HG03575 (cell line): ENCODE data around the gene CMYA5.

Experiments used
- ATAC-seq: cut with Tn5 transposase; IDR thresholded peaks from one replicate; pipeline ENCODE4 v1.9.1; 2021; ENCODE audit not compliant: unreplicated experiment, insufficient number of reproducible peaks, low FRiP score; ENCODE audit errors: extremely low read depth

CMYA5 gene

DNA sequence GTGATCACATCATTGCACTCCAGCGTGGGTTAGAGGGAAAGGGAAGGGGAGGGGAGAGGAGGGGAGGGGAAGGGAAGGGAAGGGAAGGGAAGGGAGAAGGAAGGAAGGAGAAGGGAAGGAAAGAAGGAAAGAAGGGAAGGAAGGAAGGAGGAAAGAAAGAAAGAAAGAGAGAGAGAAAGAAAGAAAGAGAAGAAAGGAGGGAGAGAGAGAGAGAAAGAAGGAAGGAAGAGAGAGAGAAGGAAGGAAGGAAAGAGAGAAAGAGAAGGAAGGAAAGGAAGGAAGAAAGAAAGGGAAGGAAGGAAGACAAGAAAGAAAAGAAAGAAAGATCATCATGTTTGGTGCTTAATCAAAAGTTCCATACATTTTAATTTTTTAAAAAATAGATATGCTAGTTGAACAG lies 136.2 kb downstream of the CMYA5 start:
- ATAC-seq = no peak

DNA sequence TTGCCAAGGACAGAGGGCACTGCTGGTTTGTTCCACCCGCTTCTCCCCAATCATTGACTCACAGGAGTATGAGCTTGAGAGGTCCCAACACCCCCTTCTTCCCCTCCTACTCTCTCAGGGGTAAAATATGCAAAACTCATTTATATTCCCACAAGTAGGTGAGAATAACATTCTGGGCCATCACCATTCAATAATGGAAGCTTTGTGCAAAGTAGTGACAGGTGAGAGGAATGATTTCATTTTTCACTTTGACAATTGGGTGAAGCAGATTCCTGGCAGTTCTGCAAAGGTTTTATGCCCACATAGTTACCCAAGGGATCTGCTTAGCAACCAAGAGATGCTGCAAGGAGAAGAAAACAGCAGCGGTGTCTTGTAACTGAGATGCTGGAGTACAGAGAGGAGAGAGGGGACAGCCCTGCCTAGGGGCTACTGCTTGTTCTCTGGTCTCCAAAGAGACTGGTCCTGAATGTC lies 137.6 kb downstream of the CMYA5 start:
- ATAC-seq = no peak

DNA sequence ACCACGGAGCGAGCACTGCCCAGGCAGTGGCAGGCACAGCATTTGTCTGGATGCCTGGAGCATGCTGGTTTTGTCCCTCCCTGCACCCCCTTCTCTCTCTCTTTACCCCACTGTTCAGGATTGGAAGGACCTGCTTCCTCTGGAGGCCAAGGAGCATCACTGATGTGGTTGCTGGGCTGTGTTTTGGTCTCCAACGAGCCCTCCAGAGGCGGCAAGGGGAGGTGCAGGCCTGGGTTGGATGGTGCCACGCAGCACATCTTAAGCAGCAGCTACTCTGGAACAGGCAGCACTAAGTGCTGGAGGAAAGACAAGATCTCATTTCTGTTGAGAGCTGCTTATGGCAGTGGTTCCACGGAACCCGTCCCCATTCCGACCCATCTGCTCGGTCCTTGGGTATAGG lies 139.6 kb downstream of the CMYA5 start:
- ATAC-seq = no peak

DNA sequence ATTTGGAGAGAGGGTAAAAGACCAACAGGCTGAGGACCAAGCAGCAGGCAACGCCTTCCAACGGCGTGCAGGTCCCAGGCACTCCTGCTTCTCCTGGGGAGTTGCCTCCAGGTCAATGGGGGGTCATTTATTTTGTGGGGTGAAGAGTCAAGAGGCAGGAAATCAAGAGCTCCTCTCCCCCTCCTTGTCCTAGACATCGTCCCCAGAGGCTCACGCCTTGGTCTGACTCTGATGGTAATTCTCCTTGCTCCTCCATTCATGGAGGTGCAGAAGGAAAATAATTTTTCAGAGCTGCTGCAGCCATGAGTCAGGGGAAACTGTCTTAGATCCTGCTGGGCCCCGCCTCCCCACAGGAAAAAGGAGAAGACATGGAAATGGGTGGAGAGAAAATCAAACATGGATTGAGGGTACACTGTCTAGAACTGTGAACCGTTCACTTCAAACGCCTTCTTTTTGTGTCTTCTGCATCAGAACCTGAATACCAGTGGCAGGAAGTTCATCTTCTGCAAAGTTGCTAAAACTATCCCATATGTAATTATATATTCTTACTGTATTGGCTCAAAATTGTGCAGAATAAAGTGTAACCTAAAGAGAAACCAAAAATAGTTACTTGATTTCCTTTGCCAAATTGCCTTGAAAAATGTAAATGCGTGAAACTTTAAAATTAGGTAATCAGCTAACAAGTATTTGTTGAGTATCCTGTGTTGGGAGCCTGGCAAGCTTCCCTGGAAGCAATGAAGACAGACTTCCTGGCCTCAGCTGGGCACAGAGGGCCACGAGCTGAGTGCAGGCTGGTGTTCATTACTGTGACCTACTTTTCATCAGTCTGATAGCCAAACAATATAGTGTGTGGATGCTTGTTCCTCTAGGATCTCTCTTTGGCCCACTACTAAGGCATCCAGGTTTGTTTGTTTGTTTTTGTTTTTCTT lies 142.0 kb downstream of the CMYA5 start:
- no peak for ATAC-seq

DNA sequence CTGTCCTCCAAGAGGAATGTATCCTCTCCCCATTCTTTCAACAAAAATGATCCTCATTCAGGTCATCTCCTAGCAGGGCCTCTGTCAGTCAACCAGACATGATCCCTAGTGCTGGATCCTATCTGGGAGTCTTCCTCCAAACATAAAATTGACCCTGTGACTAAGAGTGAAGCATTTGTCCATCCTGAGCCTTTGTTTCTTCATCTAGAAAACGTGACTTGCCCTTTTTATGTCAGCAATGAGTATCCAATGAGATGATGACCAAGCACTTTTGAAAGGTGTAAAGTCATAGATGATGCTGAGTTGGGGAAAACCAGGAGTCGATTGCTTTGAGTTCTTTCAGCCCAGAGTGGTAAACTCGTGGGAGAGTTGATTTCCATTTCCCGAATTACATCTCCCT lies 143.3 kb downstream of the CMYA5 start:
- no peak for ATAC-seq

DNA sequence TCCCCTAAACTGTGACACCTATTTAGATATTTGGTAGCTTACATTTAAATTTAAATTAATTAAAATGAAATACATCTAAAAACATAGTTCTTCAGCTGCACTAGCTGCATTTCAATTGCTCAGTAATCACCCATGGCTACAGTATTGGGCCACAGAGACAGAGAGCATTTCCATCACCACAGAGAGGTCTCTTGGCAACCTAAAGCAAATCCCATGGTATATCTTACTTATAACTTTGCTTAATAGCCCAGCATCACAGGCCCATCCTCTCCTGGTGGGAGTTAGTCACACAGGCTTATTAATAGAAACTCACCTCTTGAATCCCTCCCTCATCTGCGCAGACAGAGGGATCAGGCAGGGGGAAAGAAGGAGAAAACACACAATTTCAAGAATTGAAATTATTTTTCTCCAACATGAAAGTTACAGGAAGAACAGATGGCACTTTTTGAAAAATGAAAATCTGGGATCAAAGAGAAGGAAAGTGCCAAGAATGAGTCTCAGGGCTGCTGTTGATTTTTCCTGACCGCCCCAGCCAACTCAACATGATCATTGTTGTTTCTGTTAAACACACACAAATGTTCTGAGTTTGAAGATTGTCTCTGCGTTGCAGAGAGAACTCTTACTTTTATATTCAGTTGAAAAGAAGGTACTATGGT lies 144.6 kb downstream of the CMYA5 start:
- no peak for ATAC-seq

DNA sequence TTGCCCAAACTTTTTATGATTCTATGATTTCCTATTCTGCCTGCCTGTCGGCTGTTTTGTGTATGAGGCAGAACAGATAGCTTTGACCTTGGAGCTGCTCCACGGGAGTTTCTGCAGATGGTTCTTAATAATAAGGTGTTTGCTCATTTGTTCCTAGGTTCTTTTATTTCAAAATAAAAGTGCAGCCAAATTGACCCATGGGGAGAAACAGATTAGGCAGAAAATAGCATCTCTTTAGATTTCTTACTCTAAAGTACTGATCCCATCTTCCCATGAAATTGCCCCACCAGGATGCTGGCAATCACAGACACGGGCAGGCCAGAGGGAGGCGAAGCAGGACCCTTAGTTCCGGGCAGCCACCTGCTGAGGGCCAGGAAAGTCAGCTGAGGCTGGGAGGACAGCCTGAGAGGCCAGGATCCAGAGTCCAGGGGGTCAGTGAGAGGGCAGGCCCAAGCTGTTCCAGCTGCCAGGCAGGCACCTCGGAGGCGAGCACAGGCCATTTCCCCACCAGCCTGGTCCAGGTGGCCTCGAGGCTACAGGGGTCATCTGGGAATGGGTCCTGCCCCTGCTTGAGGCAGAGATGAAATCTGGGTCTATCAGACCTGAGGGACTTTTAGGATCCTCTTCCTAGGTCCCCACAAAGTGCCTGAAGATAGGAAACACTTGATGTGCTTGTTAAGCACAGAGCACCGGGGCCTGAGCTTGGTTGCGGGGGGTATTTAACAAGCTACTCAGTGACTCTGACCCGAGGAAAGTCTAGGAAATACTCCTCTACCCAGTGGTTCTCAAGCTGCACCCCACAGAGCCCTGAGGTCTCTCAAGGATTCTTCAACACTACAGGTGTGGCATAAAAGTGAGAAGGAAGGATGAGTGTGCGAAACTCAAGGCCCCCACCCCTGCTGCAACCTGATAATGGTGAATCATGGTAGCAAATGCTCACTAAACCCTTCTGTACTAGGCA lies 145.4 kb downstream of the CMYA5 start:
- ATAC-seq = no peak

DNA sequence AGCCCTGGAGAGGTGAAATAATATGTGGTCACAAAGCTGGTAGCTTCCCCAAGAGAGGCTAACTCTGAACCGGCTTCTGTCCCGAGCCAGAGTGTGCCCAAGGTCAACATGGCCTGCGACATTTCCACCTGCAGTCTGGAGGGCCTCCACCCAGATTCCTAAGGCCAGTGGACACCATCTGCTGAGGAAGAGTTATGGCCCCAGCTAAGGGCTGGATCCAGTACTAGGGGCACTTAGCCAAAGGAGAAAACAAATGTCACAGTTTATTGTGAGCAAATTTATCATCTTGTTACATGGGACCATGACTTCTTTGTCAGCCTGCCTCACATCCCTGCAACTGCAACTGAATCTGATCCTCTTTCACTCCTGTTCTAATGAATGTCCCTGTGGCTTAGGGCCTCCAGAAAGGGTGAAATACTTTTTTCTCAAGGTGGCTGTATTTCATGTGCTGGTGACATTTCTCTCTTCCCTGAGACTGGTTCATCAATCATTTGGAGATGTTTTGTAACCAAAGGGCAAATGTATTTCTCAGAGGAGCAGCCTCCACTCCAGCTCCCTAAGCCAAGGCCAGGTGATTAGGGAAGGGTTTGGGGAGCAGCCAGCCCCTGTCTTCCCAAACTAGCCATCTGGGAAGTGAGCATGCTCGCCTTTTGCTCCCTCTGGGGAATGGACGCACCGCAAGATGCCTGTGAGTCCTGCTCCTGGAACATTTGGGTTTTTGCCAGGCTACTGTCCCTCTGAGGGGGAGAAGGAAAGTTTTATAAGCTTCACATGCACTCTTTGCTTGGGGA lies 148.3 kb downstream of the CMYA5 start:
- ATAC-seq = no peak

DNA sequence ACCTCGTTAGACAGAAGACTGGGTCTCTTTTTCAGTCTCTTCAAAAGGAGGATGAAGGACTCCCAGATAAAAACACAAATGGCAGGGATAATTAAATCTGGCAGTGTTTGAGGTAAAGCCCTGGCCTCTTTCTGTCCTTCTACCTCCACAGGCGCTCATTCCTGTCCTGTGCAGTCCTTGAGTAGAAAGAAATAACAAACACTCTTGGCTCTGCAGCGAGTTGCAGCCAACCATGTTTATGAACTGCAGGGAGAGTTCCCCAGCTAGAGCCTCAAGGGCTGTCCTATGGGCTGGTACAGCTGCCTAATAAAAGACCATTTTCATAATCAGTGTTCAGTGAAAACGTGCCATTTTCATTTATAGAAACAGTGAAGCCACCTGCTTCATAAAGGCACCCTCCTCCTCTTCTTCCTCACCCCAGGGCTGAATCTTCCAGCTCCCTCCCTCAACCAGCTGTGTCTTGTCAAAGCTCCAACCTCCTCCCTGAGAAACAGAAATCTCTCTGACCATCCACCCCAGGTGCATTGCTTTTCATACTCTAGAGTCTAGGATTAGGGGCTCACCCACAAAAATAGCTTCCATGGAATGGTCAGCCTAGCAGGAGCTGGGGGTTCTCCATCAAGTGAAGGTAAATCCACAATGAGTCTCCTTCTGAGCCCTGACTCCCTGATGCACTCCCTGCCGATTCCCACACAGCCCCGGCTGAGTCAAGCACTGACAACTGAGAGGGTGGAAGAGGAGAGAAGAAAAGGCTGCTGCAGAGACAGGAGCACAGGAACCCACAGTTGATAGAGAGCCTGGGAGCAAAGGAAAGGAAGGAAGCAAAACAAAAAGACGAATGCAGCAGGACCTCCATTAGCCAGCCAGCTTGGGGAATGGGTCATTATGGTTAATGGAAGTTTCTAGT lies 150.7 kb downstream of the CMYA5 start:
- ATAC-seq = no peak

DNA sequence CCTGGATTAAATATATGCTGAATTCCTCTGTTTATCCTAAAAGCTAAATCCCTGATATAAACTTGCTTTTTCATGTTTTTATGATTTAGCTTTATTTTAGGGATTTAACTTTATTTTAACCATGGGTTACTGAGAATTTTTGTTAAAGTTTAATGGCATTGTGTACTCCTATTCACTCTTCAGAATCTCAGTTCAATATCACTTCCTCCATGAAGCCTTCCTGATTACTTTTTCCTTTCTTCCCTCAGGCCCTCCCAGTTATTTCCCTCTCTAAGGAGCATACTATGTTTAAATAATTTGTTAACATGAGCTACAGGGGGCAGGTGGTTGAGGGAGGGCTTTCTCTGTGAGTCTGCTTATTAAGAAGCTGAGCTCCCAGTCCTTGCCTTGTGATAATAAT lies 151.5 kb downstream of the CMYA5 start:
- ATAC-seq = no peak

DNA sequence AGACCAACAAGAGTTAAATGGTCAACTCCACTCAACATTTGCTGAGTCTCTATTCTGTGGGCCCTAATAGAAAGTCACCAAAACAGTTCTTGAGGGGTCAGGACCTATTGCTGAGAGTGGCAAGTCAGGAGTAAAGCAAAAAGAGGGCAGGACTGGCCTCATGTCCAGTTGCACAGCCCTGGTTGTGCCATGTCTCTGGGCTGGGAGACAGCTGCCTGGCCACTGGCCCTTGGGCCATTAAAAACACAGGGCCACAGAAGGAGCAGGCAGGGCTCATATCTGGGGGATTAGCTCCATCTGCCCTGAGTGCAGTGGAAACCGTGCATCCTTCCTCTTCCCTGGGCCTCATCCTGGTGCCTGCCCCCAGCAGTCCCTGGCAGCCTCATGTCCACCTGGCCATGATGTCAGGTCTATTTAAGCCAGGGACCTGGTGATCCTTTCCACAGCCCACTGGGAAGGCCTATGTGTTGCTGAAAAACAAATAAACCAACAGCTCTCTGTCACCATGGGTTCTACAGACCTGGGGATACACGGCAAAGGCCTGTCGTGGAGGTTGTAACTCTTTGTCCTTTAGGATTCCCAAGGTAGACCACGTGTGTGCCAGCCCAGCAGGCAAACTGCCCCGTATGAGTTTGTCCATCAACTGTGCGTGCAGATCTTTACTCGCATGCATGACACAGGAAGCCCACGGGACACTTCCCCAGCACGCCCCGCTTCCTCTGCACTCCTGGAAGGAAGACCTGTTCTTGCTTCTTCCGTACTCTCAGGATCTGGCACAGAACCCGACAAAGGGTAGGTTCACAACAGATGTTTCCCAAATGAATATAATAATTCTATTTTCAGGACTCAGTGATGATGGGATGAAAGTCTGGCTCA lies 152.6 kb downstream of the CMYA5 start:
- ATAC-seq = no peak

DNA sequence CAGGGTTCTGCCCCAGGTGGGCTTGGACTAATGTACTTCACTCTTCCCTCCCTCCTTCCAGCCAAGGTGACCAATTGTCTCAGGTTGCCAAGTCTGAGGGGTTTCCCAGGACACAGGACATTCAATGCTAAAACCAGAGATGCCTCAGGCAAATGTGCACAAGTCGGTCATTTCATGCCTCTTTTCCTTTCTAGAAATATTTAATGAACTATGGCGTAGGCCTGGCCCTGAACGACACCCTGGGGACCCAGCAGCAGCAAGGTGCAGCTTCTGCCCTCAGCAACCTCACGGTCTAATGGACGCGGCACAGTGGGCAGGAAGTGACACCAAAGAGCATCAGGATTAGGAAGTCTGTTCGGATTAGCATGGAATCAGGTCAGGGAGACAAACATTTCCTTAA lies 153.4 kb downstream of the CMYA5 start:
- ATAC-seq = no peak

DNA sequence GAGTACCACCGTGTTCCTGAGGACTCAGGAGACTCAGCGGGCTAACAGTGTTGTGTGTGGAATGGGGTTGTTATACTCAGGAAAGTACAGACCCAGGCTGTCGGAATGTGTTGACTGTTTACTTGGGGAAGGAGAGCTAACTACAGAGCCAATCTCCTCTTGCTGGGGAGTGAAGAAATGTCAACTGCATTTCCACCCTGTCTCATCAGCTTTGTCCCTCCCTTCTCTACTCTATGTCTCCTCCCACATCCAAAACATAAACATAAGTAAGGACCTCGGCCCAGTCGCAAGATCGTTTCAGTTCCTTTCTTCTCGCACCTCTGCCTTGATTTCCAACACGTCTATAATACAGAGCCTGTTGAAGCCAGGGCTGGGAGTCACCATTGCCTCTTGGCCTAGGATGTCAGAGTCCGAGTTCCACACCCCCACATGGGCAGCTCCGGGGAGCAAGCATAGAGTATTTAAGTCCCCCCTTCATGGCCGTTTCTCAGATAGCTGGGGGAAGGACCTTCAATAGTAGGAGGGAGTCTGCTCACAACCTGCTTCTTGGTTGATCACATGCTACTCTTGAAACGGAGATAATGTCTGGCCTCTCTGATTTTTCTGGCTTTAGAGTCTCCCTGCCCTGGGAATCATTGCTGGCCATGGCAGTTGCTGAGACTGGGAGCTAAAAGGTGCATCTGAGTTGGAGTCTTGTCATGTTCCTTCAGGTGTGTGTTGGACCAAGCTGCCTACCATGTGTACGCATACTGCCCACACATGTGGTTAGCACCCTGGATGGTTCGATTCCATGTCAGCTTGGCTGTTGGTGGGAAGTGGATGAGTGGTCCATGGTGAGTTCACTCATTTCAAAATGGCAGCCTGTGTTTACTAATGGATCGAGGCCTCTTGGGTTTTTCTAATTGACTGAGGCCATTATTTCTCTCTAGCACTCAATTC lies 154.1 kb downstream of the CMYA5 start:
- no peak for ATAC-seq

DNA sequence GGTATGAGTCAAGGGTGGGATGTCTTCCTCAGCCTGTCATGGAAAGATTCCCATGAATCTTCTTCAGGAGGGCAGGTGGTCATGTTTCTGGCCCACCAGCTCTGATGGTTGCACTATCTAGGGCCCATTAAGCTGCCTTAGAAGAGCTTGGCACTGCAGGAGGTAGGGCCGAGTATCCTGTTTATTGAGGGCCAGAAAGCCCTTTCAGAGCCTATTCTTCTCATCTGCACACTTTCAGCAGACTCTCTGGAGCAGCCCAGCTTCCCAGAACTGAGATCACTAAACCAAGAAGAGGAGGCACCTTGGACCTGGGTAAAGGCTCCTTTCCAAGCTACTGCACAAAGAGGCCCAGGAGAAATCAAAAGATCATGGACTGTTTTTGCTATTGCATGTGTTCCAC lies 154.9 kb downstream of the CMYA5 start:
- no peak for ATAC-seq

DNA sequence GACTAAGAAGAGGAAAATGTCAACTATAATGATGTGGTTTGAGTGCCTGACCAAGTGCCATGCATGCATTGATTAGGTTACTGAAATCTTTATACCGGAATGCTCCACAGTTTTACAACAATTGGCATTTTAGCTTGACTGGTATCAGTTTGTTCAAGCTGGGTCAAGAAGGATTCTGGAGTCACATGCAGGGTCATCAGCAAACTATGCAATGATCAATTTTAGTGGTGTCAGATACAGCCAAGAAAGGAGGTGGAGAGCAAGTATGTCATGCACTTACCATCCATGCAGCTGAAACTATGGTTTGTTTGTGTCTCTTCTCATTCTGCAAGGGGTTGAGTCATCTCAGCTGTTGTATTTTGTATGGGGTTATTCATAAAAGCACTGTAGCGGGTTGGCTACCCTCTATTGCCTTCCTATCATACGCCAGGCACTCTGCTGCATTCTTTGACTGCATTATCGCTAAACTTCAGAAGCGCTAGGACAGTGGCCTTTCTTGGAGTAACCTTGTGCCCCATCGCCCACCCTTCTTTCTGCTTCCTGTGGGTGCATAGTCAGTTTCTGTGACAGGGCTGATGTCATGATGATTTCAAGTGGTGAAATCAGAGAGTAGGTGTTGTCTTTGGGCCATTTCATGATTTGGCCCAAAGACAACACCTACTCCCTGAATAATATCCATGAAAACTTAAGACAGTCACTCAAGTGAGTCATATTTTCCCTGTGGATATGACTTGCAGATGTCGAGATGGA lies 156.0 kb downstream of the CMYA5 start:
- ATAC-seq = no peak
